GM23338 (cell line): ENCODE data around the gene PAPPA. TPM values are rescaled to one million over a fixed set of nuclear protein-coding genes. Genes with fewer than 3 reads are reported as not detected.
A peak's percentile ranks its signal among the peaks of the same experiment; 100 is the strongest.

Experiments
- ATAC-seq: fragments of 200-7000 bp; cut with Tn5 transposase; 3 replicates; pipeline ENCODE4 v1.9.1; 2020
- DNase-seq: peaks from one replicate; pipeline ENCODE4 v3.0.0-alpha.2; 2015; ENCODE audit warnings: low spot score
- H2AFZ ChIP-seq: fragments of 200-600 bp; sonication (generic); 2 replicates; pipeline ENCODE4 v1.8.0; 2016; ENCODE audit warnings: antibody characterized with exemption, mild to moderate bottlenecking, moderate library complexity
- H3F3A ChIP-seq: fragments of 200-600 bp; sonication (generic); replicated peaks from 2 replicates; pipeline ENCODE4 v1.8.0; 2017; ENCODE audit warnings: antibody characterized with exemption, mixed run types, low read depth
- H3K27ac ChIP-seq: fragments of 200-600 bp; sonication (generic); 2 replicates; pipeline ENCODE4 v1.6.1; 2016; ENCODE audit warnings: low read depth
- H3K27me3 ChIP-seq: fragments of 200-600 bp; sonication (generic); 2 replicates; pipeline ENCODE4 v1.8.0; 2016; ENCODE audit warnings: mild to moderate bottlenecking, mixed run types, moderate library complexity; ENCODE audit not compliant: insufficient read depth
- H3K36me3 ChIP-seq: fragments of 200-600 bp; sonication (generic); 2 replicates; pipeline ENCODE4 v1.8.0; 2016; ENCODE audit warnings: mild to moderate bottlenecking; ENCODE audit not compliant: insufficient read depth
- H3K4me1 ChIP-seq: fragments of 200-600 bp; sonication (generic); 2 replicates; pipeline ENCODE4 v1.8.0; 2016; ENCODE audit warnings: mild to moderate bottlenecking, moderate library complexity; ENCODE audit not compliant: insufficient read depth
- H3K4me2 ChIP-seq: fragments of 200-600 bp; sonication (generic); 2 replicates; pipeline ENCODE4 v1.7.1; 2017; ENCODE audit warnings: mixed run types
- H3K4me3 ChIP-seq: fragments of 200-600 bp; sonication (generic); 2 replicates; pipeline ENCODE4 v1.6.1; 2016; ENCODE audit warnings: mixed run types
- H3K79me2 ChIP-seq: fragments of 200-600 bp; sonication (generic); replicated peaks from 2 replicates; pipeline ENCODE4 v1.8.0; 2017; ENCODE audit warnings: mild to moderate bottlenecking; ENCODE audit not compliant: insufficient read depth
- H3K9me2 ChIP-seq: fragments of 200-600 bp; sonication (generic); 2 replicates; pipeline ENCODE4 v1.8.0; 2017; ENCODE audit not compliant: insufficient read depth
- H4K20me1 ChIP-seq: fragments of 200-600 bp; sonication (generic); replicated peaks from 2 replicates; pipeline ENCODE4 v1.8.0; 2017; ENCODE audit warnings: mild to moderate bottlenecking; ENCODE audit not compliant: insufficient read depth
- H3K27ac Mint-ChIP-seq: 2 replicates; pipeline ENCODE4 v1.8.0; 2020; ENCODE audit warnings: inconsistent platforms, mild to moderate bottlenecking, moderate library complexity, mixed read lengths
- H3K27me3 Mint-ChIP-seq: 3 replicates; pipeline ENCODE4 v1.8.0; 2022; ENCODE audit warnings: low read depth, mild to moderate bottlenecking, moderate library complexity, mixed read lengths, inconsistent platforms; ENCODE audit not compliant: insufficient read depth, poor library complexity
- H3K36me3 Mint-ChIP-seq: 3 replicates; pipeline ENCODE4 v1.8.0; 2021; ENCODE audit warnings: low read depth, mild to moderate bottlenecking, inconsistent platforms, moderate library complexity, mixed read lengths
- H3K4me1 Mint-ChIP-seq: 3 replicates; pipeline ENCODE4 v1.8.0; 2020; ENCODE audit warnings: mild to moderate bottlenecking, inconsistent platforms, mixed read lengths
- H3K4me3 Mint-ChIP-seq: 3 replicates; pipeline ENCODE4 v1.8.0; 2021; ENCODE audit warnings: moderate library complexity, mild to moderate bottlenecking, inconsistent platforms, mixed read lengths
- H3K9me3 Mint-ChIP-seq: 3 replicates; pipeline ENCODE4 v1.8.0; 2020; ENCODE audit warnings: moderate library complexity, mild to moderate bottlenecking, inconsistent platforms, mixed read lengths
- CREB1 ChIP-seq: fragments of 250-450 bp; sonication (Bioruptor Pico); IDR thresholded peaks from 2 replicates; pipeline ENCODE4 v1.5.0; 2020; ENCODE audit warnings: low read depth, mild to moderate bottlenecking, moderate library complexity
- EZH2 ChIP-seq: fragments of 200-600 bp; sonication (generic); IDR thresholded peaks from one replicate; pipeline ENCODE4 v1.8.0; 2017; ENCODE audit warnings: antibody characterized with exemption, mild to moderate bottlenecking, low read depth; ENCODE audit not compliant: unreplicated experiment
- EZH2phosphoT487 ChIP-seq: fragments of 200-600 bp; sonication (generic); IDR thresholded peaks from one replicate; pipeline ENCODE4 v1.8.1; 2018; ENCODE audit warnings: antibody characterized with exemption; ENCODE audit not compliant: unreplicated experiment
- JUNB ChIP-seq: IDR thresholded peaks from one replicate; pipeline ENCODE4 v1.6.1; 2016; ENCODE audit warnings: antibody characterized with exemption; ENCODE audit not compliant: unreplicated experiment
- NANOG ChIP-seq: IDR thresholded peaks from 2 replicates; pipeline ENCODE4 v1.6.1; 2016; ENCODE audit warnings: antibody characterized with exemption, borderline replicate concordance
- POLR2AphosphoS5 ChIP-seq: IDR thresholded peaks from 2 replicates; pipeline ENCODE4 v1.6.1; 2016; ENCODE audit warnings: antibody characterized with exemption, low read depth
- REST ChIP-seq: IDR thresholded peaks from one replicate; pipeline ENCODE4 v1.6.1; 2018; ENCODE audit warnings: antibody characterized with exemption; ENCODE audit not compliant: unreplicated experiment
- STAT1 ChIP-seq: IDR thresholded peaks from one replicate; pipeline ENCODE4 v1.6.1; 2016; ENCODE audit warnings: antibody characterized with exemption; ENCODE audit not compliant: unreplicated experiment
- ZNF114 ChIP-seq: fragments of 250-450 bp; sonication (Bioruptor Pico); IDR thresholded peaks from 2 replicates; pipeline ENCODE4 v1.5.0; 2020; ENCODE audit warnings: mild to moderate bottlenecking, moderate library complexity
- polyA plus RNA-seq: library from polyadenylated mRNA; unstranded; fragments of >200 nt; fragmentation: Nextera tagmentation; extraction: Ambion mirVana; gene quantifications from 2 replicates; pipeline ENCODE4 v1.2.1, GENCODE V29; 2016
- total RNA-seq: library from RNA; depleted of rRNA; stranded (reverse); fragments of >200 nt; shearing (Covaris generic); gene quantifications from 2 replicates; pipeline ENCODE4 v1.2.3, GENCODE V29; 2014
- TF ChIP-seq, protein P1 (sequence below), 2 experiments: fragments of 200-600 bp in 1 of 2; sonication (generic) in 1 of 2; conservative IDR thresholded peaks; 2 replicates each; pipeline versions ENCODE4 v1.5.1 to v1.6.1; 2016 to 2017; ENCODE audit warnings: antibody characterized with exemption in 2 of 2, low read depth in 2 of 2, mild to moderate bottlenecking in 2 of 2, moderate library complexity in 1 of 2
- TF ChIP-seq, protein P2 (sequence below): IDR thresholded peaks from 2 replicates; pipeline ENCODE4 v1.6.1; 2016; ENCODE audit warnings: antibody characterized with exemption

Gene PAPPA
- total and polyA plus RNA-seq, 2 experiments from 2014 or later = 0.38 to 0.66 TPM

DNA sequence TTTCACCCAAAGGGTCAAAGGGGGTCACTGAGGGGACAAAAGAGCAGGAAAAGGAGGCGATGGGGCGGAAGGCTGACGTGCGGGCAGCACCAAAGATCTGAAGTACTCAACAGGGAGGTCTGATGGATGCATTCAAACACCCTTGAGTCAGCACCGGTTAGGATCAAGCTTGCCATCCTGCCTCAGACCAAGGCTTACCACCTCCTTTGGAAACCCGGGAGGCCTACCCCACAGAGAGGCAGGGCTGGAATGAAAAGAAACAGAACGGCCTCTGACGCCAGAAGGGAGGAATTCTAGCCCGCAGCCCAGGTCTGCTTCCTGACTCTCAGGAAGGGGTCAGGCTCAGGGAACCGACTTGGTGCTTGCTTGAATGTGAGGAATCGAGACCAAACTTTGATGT, 125.6 kb downstream of the PAPPA start (continued):
- TF ChIP-seq EZH2phosphoT487 = no peak
- TF ChIP-seq REST = no peak
- TF ChIP-seq NANOG = peak; percentile 79
- TF ChIP-seq EZH2 = no peak
- peak; percentile 45; the same call in 1 of the 2 replicates for TF ChIP-seq CREB1 (CRISPR knock-in tag)
- 0 out of 2 replicates have a peak, but pooled peaks have one; percentile 6 for TF ChIP-seq ZNF114 (CRISPR knock-in tag)

- Mint-ChIP-seq H3K4me3 (no peak overlapping the region), H3K4me1 (peaks cover 77% of the 10 kb centered on the region), H3K27ac (no peak overlapping the region), H3K9me3 (no peaks in the 10 kb centered on the region), H3K27me3 (peaks cover 36% of the 10 kb centered on the region), H3K36me3 (no peaks in the 10 kb centered on the region)
- no peak for TF ChIP-seq JUNB
- TF ChIP-seq, protein P1, sequence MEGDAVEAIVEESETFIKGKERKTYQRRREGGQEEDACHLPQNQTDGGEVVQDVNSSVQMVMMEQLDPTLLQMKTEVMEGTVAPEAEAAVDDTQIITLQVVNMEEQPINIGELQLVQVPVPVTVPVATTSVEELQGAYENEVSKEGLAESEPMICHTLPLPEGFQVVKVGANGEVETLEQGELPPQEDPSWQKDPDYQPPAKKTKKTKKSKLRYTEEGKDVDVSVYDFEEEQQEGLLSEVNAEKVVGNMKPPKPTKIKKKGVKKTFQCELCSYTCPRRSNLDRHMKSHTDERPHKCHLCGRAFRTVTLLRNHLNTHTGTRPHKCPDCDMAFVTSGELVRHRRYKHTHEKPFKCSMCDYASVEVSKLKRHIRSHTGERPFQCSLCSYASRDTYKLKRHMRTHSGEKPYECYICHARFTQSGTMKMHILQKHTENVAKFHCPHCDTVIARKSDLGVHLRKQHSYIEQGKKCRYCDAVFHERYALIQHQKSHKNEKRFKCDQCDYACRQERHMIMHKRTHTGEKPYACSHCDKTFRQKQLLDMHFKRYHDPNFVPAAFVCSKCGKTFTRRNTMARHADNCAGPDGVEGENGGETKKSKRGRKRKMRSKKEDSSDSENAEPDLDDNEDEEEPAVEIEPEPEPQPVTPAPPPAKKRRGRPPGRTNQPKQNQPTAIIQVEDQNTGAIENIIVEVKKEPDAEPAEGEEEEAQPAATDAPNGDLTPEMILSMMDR (conservative IDR thresholded peaks at IDR 0.05; ENCODE audit: low read depth in 2 of 2) = no peak
- Histone ChIP-seq H3K4me2 (peak overlapping the region; percentile 62), H3K79me2 (no peaks in the 10 kb centered on the region), H4K20me1 (no peaks in the 10 kb centered on the region), H2AFZ (no peak overlapping the region), H3K4me3 (no peak overlapping the region), H3K36me3 (no peaks in the 10 kb centered on the region), H3F3A (0 out of 2 replicates have a peak, but pooled peaks cover 13% of the 10 kb centered on the region), H3K27me3 (peaks cover 84% of the 10 kb centered on the region), H3K9me2 (no peaks in the 10 kb centered on the region), H3K4me1 (peaks cover 83% of the 10 kb centered on the region), H3K27ac (no peak overlapping the region)
- ATAC-seq = no peak
- DNase-seq = no peak
Measured at GRCh38 chr9:116280529-116280928, 126.9 kb downstream of the PAPPA start.

DNA sequence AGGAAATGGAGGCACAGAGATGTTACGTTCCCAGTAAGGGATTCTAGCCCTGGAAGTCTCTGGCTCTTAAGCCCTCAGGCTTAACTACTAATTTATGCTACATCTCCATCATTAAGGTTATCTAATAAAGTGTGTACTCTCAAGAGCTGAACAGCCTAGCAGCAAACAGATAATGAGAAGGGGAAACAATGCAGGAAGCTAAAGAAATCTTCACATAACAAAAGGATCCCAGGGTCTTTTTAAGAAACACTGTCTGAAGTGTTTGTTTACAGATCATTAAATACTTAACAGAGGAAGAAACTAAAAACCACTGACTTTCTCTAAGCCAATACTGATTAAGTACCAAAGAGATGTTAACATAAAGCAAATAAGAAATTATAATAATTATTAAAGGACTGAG, 129.0 kb downstream of the PAPPA start:
- ATAC-seq (no peak), DNase-seq (peak; percentile 53)
- H3K36me3 ChIP-seq = no peaks in the 10 kb centered on the region
- peaks cover 77% of the 10 kb centered on the region for H3K4me1 Mint-ChIP-seq
- no peak overlapping the region for H3K27ac ChIP-seq
- H3K36me3 Mint-ChIP-seq = no peaks in the 10 kb centered on the region
- H4K20me1 ChIP-seq = no peaks in the 10 kb centered on the region
- no peak overlapping the region for H3K4me3 ChIP-seq
- 0 out of 2 replicates have a peak, but pooled peaks cover 13% of the 10 kb centered on the region for H3F3A ChIP-seq
- no peaks in the 10 kb centered on the region for H3K9me3 Mint-ChIP-seq
- no peak overlapping the region for H3K27ac Mint-ChIP-seq
- H3K4me1 ChIP-seq = peaks cover 82% of the 10 kb centered on the region
- no peak overlapping the region for H3K4me3 Mint-ChIP-seq
- H3K9me2 ChIP-seq = no peaks in the 10 kb centered on the region
- H3K4me2 ChIP-seq = no peak overlapping the region
- no peak overlapping the region for H2AFZ ChIP-seq
- peaks cover 34% of the 10 kb centered on the region for H3K27me3 Mint-ChIP-seq
- H3K79me2 ChIP-seq = no peaks in the 10 kb centered on the region
- peaks cover 78% of the 10 kb centered on the region for H3K27me3 ChIP-seq
- no peak for TF ChIP-seq POLR2AphosphoS5
- TF ChIP-seq, protein P2, sequence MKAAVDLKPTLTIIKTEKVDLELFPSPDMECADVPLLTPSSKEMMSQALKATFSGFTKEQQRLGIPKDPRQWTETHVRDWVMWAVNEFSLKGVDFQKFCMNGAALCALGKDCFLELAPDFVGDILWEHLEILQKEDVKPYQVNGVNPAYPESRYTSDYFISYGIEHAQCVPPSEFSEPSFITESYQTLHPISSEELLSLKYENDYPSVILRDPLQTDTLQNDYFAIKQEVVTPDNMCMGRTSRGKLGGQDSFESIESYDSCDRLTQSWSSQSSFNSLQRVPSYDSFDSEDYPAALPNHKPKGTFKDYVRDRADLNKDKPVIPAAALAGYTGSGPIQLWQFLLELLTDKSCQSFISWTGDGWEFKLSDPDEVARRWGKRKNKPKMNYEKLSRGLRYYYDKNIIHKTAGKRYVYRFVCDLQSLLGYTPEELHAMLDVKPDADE = no peak
- TF ChIP-seq, protein P1 (conservative IDR thresholded peaks at IDR 0.05; ENCODE audit: low read depth in 2 of 2) = no peak
- no peak for TF ChIP-seq STAT1
